HG03175 (cell line): ENCODE results near the gene ZNF383.
A peak's percentile ranks its signal among the peaks of the same experiment; 100 is the strongest.
"Not testable (repeated sequence)": the region's sequence is repeated elsewhere in the genome, so short reads cannot be mapped to it uniquely, and the experiment has no call there.

ENCODE experiments used
- ATAC-seq: cut with Tn5 transposase; IDR thresholded peaks from one replicate; pipeline ENCODE4 v1.9.1; 2021; ENCODE audit warnings: mild to moderate bottlenecking, moderate library complexity; ENCODE audit not compliant: unreplicated experiment

Gene ZNF383

DNA sequence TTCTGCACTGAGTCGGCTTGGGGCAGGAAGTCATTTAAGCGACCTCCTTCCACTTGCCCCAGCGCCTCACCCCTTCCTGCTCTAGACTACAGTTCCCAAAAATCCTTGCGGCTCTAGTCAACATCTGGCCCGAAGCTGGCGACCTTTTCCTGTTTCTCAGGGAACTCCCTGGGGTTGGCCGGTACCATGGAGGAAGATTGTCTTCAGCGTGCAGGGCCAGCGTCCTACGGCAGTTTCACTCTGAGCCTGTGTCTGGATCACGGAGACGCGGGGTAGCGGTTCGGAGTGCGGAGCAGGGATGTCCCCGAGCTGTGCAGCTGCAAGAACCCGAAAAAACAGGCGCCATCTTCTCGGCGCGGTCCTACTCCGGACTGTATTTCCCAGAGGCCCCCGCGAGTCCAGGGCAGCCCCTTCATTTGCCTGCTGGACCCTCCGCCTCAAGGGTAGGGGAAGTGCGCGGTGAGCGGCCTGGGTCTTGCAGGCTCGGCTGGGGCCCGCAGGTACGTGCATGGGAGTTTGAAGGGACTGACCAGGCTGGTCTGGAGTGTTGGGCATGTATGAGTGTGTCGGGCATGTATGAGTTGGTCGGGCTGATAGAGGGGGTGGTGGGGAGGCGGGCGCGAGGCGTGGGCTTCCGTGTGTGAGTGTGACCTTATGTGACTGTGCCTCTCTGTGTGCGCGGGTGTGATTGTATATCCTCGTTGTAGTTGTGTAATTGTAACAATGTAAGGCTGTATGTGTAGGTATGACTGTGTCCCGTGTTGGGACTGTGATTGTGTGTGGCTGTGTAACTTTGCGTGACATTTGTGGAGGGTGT lies at the start of gene ZNF383:
TSS of gene ZNF383 (plus strand) at position 440 of the 817 bp plus-strand sequence. CDS start 12,240 bp downstream, outside the sequence.
- ATAC-seq: peak; percentile 88

DNA sequence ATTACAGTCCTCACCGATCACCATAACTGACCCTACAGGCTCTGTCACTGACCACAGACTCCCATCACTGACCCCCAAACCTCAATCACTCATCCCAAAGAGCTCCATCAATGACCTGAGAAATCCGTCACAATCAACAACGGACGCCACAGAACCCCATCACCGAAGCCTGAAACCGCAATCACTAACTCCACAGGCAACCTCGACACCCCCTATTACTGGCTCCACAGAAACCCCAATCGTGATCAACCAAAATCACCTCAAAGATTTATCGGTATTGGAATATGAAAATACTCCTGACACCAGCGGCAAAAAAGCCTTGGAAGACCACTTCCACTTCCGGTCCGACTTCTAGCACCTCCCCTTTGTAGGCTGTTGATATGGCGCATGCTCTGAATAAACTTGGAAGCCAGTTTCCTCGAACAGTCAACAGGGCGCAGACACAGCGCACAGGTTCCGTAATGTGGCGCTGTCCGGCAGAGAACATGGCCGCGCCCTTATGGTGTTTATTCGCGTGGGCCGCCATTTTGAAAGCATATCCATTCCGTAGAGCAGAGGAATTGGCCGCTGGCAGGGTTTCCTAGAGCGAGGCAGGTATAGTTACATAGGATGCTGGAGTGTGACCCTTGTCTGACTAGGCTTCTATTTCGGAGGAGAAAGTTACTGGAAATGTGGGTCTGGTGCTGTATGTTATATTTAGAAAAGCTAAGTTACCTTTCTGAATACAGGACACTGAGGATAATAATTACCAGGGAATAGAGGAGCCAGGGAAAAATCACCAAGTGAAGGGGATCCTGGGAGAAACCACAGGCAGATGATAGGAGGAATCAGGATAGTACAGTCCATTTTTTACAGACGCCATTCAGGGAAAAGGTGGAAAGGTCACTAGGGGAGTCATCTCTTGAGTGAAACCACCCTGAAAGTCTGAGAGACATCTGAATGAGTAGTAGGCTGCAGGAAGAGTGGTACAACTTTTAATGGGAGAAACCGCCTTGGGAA lies 45.3 kb upstream of the ZNF383 start, which contains the start of gene ZNF585A:
TSS of gene ZNF585A (minus strand) at position 328 of the 999 bp plus-strand sequence. CDS start 2,785 bp downstream, outside the sequence.
- ATAC-seq: peak; percentile 96

DNA sequence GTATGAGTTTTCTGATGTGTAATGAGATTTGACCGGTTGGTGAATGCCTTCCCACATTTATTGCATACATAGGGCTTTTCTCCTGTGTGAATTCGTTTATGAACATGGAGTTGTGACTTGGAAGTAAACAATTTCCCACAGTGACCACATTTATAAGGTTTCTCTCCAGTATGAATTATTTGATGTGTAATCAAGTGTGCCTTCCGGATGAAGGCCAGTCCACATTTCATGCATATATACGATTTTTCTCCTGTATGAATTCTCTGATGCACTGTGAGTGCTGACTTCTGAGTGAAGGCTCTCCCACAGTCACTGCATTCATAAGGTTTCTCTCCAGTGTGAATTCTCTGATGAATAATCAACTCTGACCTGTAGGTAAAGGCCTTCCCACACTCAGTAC lies 31.9 kb upstream of the ZNF383 start:
- ATAC-seq: not testable (repeated sequence)

DNA sequence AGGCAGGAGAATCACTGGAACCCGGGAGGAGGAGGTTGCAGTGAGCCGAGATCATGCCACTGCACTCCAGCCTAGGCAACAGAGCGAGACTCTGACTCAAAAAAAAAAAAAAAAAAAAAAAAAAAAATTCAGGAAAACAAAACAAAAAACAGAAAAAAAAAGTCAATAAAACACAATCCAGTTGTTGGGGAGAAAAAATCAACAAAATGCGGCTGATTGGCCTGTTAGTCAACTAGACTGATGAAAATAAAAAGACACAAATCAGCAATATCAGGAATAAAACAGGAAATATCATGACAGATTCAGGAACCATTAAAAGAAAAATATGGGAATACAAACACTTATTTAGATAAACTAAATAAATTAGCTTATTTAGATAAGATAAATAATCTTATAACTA lies 22.8 kb upstream of the ZNF383 start:
- ATAC-seq: not testable (repeated sequence)

DNA sequence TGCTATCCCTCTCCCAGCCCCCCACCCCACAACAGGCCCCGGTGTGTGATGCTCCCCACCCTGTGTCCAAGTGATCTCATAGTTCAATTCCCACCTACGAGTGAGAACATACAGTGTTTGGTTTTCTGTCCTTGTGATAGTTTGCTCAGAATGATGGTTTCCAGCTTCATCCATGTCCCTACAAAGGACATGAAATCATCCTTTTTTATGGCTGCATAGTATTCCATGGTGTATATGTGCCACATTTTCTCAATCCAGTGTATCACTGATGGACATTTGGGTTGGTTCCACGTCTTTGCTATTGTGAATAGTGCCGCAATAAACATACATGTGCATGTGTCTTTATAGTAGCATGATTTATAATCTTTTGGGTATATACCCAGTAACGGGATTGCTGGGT lies 20.9 kb upstream of the ZNF383 start:
- ATAC-seq: not testable (repeated sequence)

DNA sequence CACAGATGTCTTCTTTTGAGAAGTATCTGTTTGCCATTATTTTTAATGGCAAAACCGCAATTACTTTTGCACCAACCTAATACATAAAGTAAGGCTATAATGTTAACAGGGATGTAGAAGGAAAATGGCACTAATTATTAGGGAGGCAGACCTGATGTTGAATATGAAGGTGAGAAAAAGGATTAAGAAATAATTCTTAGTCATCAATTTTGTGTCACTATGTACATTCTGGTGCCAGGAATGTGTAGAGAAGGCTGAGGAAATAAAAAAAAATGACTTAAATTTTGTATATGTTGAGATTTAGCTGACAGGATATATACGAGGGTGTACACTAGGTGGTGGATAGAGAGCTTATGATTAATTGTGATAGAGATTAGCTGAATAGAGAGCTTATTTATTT lies 20.2 kb upstream of the ZNF383 start:
- ATAC-seq: no peak

DNA sequence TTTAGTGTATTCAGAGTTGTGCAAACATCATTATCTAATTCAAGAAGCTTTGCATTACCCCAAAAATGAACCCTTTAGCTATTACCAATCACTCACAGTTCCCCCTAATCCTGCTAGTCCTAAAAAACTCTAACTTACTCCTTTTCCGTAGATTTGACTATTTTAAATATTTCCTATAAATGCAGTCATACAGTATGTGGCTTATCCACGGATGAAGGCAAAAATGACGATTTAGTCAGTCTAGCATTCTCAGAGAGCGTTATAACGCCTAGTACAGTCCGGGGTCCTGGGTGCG lies 587 bp upstream of the ZNF383 start:
- ATAC-seq: no peak

DNA sequence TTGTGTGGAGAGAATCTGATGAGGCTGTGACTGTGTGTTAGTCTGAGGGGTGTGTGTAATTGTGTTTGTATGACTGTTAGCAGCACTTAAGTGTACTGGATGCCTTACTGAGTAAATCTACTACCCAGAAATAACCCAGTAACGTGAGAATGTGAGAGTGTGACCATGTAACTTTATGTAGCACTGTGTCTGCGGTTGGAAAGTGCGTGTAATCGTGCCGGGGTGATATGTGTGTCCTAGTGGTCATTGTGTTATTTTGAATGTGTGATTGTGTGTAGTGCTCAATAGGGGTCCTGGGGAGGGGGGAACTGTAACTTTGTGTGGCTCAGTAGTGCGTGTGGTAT lies 550 bp downstream of the ZNF383 start:
- no peak for ATAC-seq

DNA sequence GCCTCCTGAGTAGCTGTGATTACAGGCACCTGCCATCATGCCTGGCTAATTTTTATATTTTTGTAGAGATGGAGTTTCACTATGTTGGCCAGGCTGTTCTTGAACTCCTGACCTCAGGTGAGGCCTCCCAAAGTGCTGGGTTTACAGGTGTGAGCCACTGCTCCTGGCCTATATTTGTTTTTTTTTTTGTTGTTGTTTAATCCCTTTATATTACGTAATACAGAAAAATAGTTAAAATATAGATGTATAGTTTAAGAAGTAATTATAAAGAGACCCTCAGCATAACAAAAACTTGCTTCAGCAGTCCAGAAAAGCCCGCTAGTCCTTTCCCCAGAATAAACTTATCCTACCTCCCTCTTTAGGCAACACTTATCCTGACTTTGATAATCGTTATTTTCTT lies 2.4 kb downstream of the ZNF383 start:
- no peak for ATAC-seq

DNA sequence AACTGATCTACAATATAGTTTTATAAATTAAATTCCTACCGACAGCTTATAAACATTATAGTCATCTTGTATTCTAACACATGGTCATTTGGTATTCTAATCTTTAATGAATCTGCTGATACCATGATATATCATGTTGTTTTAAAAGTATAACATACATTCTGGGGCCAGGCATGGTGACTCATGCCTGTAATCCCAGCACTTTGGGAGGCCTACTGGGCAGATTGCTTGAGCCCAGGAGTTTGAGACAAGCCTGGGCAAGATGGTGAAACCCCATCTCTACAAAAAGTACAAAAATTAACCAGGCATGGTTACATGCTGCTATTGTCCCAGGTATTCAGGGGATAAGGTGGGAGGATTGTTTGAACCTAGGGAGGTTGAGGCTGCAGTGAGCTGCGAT lies 3.1 kb downstream of the ZNF383 start:
- no peak for ATAC-seq

DNA sequence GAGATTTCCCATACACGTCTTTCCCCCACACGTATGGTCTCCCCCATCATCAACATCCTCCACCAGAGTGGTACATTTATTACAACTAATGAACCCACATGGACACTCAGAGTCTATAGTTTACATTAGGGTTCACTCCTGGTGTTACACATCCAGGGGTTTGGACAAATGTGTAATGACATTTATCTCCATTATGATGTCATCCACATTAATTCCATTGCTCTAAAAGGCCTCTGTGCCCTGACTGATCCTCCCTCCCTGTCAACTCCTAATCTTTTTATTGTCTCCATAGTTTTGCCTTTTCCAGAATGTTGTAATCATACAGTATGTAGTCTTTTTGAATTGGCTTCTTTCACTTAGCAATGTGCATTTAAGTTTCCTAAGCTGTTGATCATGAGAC lies 8.2 kb downstream of the ZNF383 start:
- ATAC-seq: no peak

DNA sequence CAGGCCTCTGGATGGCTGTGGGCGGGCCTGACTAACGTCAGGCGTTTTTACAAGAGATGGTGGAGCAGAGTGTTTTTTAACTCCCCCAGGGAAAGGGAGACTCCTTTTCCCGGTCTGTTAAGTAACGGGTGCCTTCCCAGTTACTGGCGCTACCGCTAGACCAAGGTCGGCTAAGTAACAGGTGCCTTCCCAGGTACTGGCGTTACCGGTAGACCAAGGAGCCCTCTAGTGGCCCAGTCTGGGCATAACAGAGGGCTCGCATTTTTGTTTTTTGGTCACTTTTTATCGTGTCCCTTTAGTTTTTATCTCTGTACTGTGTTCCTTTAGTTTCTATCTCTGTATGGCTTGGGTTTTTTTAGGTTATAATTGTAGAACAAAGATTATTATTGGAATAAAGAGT lies 10.0 kb downstream of the ZNF383 start:
- no peak for ATAC-seq

DNA sequence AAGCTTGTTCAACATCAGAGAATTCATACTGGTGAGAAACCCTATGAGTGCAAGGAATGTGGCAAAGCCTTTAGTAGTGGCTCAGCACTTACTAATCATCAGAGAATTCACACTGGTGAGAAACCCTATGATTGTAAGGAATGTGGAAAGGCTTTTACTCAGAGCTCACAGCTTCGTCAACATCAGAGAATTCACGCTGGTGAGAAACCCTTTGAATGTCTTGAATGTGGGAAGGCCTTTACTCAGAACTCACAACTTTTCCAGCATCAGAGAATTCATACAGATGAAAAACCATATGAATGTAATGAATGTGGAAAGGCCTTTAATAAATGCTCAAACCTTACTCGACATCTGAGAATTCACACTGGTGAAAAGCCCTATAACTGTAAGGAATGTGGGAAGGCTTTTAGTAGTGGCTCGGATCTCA lies 25.2 kb downstream of the ZNF383 start:
- no peak for ATAC-seq

DNA sequence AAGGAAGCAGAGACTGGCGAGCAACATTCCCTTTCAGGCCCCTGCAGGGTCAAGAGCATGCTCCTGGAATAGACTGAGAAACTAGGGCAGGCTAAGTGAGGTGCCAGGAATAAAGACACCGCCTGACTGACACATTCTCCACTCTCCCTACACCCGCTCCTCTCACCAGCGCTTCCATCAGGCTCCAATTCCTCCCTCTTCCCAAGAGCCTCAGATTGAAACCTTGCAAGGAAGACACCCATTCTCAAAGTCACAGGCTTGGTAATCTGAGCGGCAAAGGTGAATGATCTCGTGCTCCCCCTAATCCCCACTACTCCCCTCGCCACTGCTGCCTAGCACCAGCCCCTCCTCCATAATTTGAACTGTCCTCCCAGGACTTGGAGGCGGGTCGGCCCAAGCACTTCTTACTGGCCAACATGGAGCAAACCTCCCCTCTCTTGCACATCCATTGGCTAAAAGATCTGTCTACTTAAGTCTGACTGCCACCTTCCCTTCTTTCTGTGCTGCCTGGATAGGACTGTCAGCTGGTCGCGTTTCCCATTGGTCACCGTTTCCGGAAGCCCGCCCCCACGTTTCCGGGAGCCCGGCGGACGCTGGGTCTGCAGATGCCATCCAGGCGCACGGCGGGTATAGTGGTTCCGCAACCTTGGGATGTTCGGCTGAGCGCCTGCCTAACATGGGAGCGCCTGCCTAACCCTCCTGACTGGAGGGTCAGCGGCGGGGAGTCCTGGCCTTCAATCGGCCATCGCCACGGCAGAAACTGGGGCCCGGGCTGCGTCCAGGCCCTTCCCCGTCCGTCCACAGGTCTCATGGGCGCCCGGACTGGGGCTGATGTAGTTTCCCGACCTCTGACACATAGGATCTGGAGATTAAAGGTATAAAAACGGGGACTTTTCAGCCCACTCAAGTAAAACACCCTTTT lies 33.6 kb downstream of the ZNF383 start:
- no peak for ATAC-seq

DNA sequence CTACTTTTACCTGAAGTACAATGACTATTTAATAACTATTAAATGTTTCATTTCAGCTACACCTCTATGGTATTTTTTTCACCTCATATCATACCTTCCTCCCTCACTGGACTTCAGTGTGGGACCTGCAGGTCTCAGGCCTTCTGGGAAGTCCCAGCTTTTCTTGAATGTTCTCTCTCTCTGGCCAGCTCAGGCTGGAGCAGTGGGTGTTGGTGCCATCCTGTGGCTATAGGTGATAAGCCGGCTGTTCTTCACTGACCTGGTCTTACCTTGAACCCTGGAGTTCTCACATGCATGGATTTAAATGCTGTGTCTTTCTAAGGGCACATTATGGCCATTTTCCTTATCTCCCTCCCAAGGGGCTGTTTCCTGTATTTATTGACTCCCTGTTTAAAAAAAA lies 45.0 kb downstream of the ZNF383 start:
- not testable (repeated sequence) for ATAC-seq

DNA sequence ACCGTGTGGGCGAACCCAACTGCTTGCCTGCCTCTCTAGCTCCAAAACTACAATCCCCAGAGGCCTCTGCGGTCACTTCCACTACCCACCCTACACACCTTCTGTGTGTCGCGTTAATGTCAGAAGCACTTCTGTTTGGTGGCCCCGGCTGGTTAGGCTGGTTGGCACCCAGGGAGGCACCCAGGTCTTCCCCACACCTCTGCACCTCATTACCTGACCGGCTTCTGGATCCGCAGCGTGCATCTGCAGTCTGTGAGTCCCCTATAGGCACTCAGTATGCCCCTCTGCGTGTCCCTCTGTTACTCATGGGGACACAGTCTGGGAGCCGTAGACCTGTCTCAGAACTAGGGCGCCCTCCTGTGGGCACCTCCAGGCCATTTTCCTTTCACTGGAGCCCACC lies 49.0 kb downstream of the ZNF383 start:
- ATAC-seq: not testable (repeated sequence)

DNA sequence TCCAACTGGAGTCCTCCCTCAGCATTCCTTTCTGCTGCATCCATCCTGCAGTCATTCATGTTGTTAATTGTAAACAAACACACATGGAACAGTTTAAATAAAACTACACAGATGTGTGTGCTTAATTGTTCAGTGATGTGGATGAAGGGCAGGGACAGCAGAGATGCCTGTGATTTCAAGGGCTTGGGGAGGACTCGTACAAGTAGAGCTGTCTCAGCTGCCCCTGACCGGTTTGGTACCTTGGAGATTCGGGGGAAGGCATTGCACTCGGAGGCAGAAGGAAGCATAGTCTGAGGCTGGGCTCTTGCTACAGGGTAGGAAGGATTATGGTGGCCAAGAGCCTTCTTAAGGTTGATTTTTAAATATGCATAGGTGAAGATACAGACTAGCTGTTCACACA lies 49.7 kb downstream of the ZNF383 start:
- not testable (repeated sequence) for ATAC-seq

DNA sequence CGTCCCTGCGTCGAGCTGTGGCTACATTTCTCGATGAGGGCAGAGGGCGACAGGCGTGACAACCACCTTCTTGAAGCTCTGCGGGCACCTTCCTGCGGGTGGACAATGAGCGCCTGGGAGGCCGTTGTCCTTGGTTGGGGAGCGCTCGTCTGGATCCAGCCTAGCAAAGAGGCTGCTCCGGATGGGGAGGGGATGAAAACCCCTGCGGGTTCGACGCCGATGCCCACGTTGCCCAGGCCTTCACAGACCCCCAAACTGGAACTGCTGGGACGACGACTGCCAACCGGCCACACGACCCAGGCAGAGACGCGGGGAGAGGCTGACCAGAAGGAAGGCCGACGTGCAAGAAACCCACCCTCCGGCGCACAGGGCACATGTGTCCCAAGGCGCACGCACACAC lies 62.6 kb downstream of the ZNF383 start:
- not testable (repeated sequence) for ATAC-seq

DNA sequence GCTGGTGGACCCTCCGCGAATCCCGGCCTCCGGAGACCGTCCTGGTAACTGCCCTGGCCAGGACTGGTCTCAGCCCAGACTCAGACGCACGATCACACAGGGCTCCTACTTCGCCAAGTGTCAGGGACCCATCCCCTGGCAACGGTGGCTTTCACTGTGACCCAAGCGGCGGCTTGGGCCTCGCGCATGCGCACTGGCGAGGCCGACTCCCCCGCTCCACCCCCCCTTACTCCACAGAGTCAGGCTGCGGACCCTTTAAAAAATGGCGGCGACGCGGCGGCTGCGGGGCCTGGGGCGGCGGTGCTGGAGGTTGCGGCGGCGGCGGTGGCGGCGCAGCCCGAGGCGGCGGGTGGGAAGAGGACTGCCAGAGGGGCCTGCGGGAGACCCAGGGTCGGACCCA lies 66.0 kb downstream of the ZNF383 start:
- ATAC-seq: not testable (repeated sequence)

DNA sequence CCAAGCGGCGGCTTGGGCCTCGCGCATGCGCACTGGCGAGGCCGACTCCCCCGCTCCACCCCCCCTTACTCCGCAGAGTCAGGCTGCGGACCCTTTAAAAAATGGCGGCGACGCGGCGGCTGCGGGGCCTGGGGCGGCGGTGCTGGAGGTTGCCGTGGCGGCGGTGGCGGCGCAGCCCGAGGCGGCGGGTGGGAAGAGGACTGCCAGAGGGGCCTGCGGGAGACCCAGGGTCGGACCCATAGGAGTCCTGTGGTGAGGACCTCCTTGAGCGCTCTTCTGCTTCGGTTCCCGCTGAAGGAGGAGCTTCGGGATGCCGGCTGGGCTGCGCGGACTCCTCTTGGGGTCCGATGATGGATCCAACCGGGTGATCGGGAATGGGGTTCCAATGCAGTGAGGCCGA lies 71.2 kb downstream of the ZNF383 start:
- ATAC-seq: not testable (repeated sequence)
